HG03342 (cell line): ENCODE results near the gene SSBP1.
A peak's percentile ranks its signal among the peaks of the same experiment; 100 is the strongest.
"Not testable (repeated sequence)": the region's sequence is repeated elsewhere in the genome, so short reads cannot be mapped to it uniquely, and the experiment has no call there.

Experiments used
- ATAC-seq: cut with Tn5 transposase; IDR thresholded peaks from one replicate; pipeline ENCODE4 v1.9.1; 2021; ENCODE audit warnings: mild to moderate bottlenecking, moderate library complexity; ENCODE audit not compliant: unreplicated experiment

Gene SSBP1

GRCh38 chr7:141763797-141764196, 25.6 kb downstream of the SSBP1 start, which contains the start of gene TAS2R3:
Gene TAS2R3 (plus strand): TSS chr7:141764097. CDS start chr7:141764159, 62 bp downstream.
- ATAC-seq: no peak

GRCh38 chr7:141770083-141770583, 32.0 kb downstream of the SSBP1 start:
- ATAC-seq: not testable (repeated sequence)

DNA sequence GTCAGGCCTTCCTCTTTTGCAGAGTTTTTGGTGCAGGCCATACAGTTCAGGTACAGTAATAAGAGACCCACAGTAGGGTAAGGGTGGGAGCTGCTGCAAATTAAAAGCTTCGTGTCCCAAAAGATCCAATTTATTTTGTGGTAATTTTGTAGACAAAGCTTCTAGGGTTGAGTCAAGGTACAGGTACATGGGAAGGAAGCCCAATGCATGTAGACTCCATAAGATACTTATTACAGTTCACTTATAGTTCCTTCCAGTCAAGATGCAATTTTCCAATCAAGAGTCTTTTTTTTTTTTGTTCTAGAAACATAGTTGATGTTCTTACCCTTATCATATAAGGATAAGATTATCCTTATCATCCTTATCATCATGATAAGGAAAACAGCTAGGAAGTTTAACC, 38.2 kb downstream of the SSBP1 start, which contains the start of gene TAS2R4:
Gene TAS2R4, plus strand, starts transcription at position 301 of the 400 bp plus-strand sequence. CDS start 1,815 bp downstream, outside the sequence.
- ATAC-seq: no peak

DNA sequence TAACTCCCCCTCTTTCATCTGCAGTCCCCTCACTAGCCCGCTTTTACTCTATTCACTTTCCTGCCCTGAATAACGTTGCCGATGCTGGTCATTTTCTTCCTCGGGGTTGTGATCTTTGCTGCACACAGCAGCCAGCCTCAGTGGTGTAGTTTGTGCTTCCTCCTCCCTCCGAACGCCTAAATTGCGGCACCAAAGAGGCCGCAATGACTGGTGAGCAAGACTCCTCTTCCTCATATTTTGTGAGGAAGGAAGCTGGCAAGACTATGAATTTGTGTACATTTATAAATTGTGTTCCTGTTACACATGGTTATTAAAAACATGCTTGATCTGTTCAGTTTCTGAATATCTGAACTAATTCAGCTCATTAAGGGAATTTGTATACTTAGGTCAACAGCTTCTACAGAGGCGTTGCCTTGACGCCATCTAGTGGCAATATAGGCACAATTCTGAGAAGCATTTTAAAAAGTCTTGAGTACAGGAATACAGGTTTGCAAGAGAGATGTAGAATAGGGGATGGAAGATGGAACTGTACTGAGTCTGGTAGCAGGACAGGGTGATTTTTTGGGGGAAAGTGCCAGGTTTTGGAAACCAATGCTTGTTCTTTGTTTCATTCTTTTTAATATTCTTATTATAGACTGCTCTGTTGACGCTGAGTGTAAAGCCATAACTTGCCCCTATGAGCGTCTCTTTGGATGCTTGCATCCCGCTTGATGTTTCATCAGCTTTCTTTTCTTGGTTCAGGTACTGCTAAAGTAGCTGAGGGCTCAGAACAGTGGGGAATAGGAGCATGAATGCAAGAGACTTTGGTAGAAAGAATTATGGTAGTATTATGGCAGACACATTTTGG, 47.8 kb downstream of the SSBP1 start:
- ATAC-seq: peak; percentile 86

- ATAC-seq: no peak
Observed at GRCh38 chr7:141788296-141788695, 50.1 kb downstream of the SSBP1 start.

DNA sequence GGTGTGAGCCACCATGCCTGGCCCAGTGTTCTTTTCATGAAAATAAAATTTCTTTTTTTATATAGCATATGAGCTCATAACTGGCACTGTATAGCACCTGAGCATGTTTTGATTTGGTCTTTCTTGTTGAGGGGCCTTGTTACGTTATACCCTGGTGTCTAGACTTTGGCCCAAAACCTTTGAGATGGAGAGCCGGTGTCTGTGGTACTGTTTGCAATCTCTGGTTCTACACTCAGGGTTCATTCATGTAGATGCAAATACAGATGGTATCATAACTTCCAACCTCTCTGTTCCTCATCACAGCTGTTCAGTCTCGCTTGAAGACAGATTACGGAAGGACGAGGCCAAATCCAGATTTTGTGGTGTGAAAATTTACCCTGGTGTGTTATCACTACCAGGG, 51.8 kb downstream of the SSBP1 start, which contains the start of gene TAS2R5:
Gene TAS2R5, plus strand, starts transcription at position 301 of the 400 bp plus-strand sequence. CDS start 145 bp downstream, outside the sequence.
- no peak for ATAC-seq

- no peak for ATAC-seq
Observed at GRCh38 chr7:141792526-141792925, 54.4 kb downstream of the SSBP1 start.
